Stimulated activated CD4-positive, alpha-beta T cell treated with anti-CD3 and anti-CD28 coated beads, Interleukin-1b, Interleukin-23, amount 100 ng/mL, for 1 hour (primary cell): Measurements from ENCODE around the gene RALB.
"Not testable (repeated sequence)": the region's sequence is repeated elsewhere in the genome, so short reads cannot be mapped to it uniquely, and the experiment has no call there.

ENCODE experiments used
- DNase-seq, 2 donors: peaks; one replicate each; pipeline ENCODE4 v3.0.0-alpha.2; 2020; ENCODE audit warnings: low read depth in 2 of 2

The RALB gene

GRCh38 chr2:120243211-120243610 lies 9.4 kb upstream of the RALB start:
- DNase-seq, result no peak

- DNase-seq, result no peak
Observed at GRCh38 chr2:120243875-120244553, 8.6 kb upstream of the RALB start.

GRCh38 chr2:120244656-120245519 lies 7.8 kb upstream of the RALB start:
- DNase-seq, result no peak

- no peak for DNase-seq
Observed at GRCh38 chr2:120245520-120246332, 6.9 kb upstream of the RALB start.

- DNase-seq, result no peak
Observed at GRCh38 chr2:120246546-120247300, 5.9 kb upstream of the RALB start.

- DNase-seq, result no peak
Observed at GRCh38 chr2:120247851-120248250, 4.8 kb upstream of the RALB start.

GRCh38 chr2:120250640-120251039 lies 2.0 kb upstream of the RALB start:
- no peak for DNase-seq

- DNase-seq, result no peak
Observed at GRCh38 chr2:120251078-120251477, 1.6 kb upstream of the RALB start.

- no peak for DNase-seq
Observed at GRCh38 chr2:120251880-120252224, 800 bp upstream of the RALB start.

GRCh38 chr2:120253021-120253882 lies 600 bp downstream of the RALB start:
- no peak for DNase-seq

GRCh38 chr2:120254178-120254577 lies 1.5 kb downstream of the RALB start:
- DNase-seq, result no peak

GRCh38 chr2:120255071-120255470 lies 2.4 kb downstream of the RALB start:
- DNase-seq, result no peak

GRCh38 chr2:120255986-120256650 lies 3.5 kb downstream of the RALB start:
- DNase-seq, result no peak

GRCh38 chr2:120256651-120257000 lies 4.0 kb downstream of the RALB start:
- DNase-seq, result no peak

GRCh38 chr2:120257522-120257921 lies 4.9 kb downstream of the RALB start:
- DNase-seq, result no peak

- no peak for DNase-seq
Observed at GRCh38 chr2:120258196-120258595, 5.5 kb downstream of the RALB start.

GRCh38 chr2:120259939-120260338 lies 7.3 kb downstream of the RALB start:
- not testable (repeated sequence) for DNase-seq

- DNase-seq, result no peak
Observed at GRCh38 chr2:120260736-120261135, 8.1 kb downstream of the RALB start.

GRCh38 chr2:120261387-120262006 lies 8.8 kb downstream of the RALB start:
- DNase-seq, result no peak

GRCh38 chr2:120262150-120262549 lies 9.5 kb downstream of the RALB start:
- no peak for DNase-seq
